PC-9 (cell line): Measurements from ENCODE around the gene HIVEP2. TPM values are rescaled to one million over a fixed set of nuclear protein-coding genes. Genes with fewer than 3 reads are reported as not detected.

Source experiments
- BruUV-seq: library from RNA; stranded (reverse); fragments of 400-500 nt; replicated peaks from 2 replicates; lab custom pipeline; 2021; lab: Mats Ljungman, UMichigan
- CTCF ChIA-PET: fragments of 300-600 bp; sonication (Branson Sonifier 250); formaldehyde crosslinking; loops from one replicate; lab custom pipeline; 2022; ENCODE audit warnings: antibody characterized with exemption; lab: Charles Lee
- POLR2A ChIA-PET: fragments of 300-600 bp; sonication (Branson Sonifier 250); formaldehyde crosslinking; loops from one replicate; lab custom pipeline; 2022; ENCODE audit warnings: antibody characterized with exemption; ENCODE audit not compliant: unreplicated experiment; lab: Charles Lee
- DNase-seq, 2 experiments: peaks; one replicate each; pipeline versions ENCODE4 v3.0.0 to v3.0.0-alpha.2; 2015 to 2022; ENCODE audit warnings: mixed read lengths in 1 of 2
- H2AFZ ChIP-seq: fragments of 200-600 bp; sonication (generic); 2 replicates; pipeline ENCODE4 v1.8.1; 2017; ENCODE audit warnings: antibody characterized with exemption
- H3F3A ChIP-seq: fragments of 200-600 bp; sonication (generic); 2 replicates; pipeline ENCODE4 v1.8.1; 2017; ENCODE audit warnings: antibody characterized with exemption, mild to moderate bottlenecking, low read depth; ENCODE audit not compliant: insufficient read depth
- H3K27ac ChIP-seq: fragments of 200-600 bp; sonication (generic); 2 replicates; pipeline ENCODE4 v1.6.1; 2016; ENCODE audit warnings: mixed run types
- H3K27me3 ChIP-seq: fragments of 200-600 bp; sonication (generic); 2 replicates; pipeline ENCODE4 v1.6.1; 2016; ENCODE audit warnings: low read depth, mixed run types; ENCODE audit not compliant: insufficient read depth
- H3K36me3 ChIP-seq: fragments of 200-600 bp; sonication (generic); 2 replicates; pipeline ENCODE4 v1.6.1; 2016; ENCODE audit warnings: low read depth, mixed run types
- H3K4me1 ChIP-seq: fragments of 200-600 bp; sonication (generic); replicated peaks from 2 replicates; pipeline ENCODE4 v1.6.1; 2016; ENCODE audit warnings: mixed run types; ENCODE audit not compliant: insufficient read depth
- H3K4me2 ChIP-seq: fragments of 200-600 bp; sonication (generic); 2 replicates; pipeline ENCODE4 v1.6.1; 2017; ENCODE audit warnings: mixed run types
- H3K4me3 ChIP-seq: fragments of 200-600 bp; sonication (generic); 2 replicates; pipeline ENCODE4 v1.6.1; 2016; ENCODE audit warnings: mixed run types
- H3K79me2 ChIP-seq: fragments of 200-600 bp; sonication (generic); 2 replicates; pipeline ENCODE4 v1.6.1; 2017; ENCODE audit warnings: low read depth, mixed run types
- H3K9me2 ChIP-seq: fragments of 200-600 bp; sonication (generic); 2 replicates; pipeline ENCODE4 v1.8.1; 2017; ENCODE audit warnings: mild to moderate bottlenecking; ENCODE audit not compliant: insufficient read depth
- H3K9me3 ChIP-seq: fragments of 200-600 bp; sonication (generic); 2 replicates; pipeline ENCODE4 v1.8.1; 2016; ENCODE audit warnings: low read depth; ENCODE audit not compliant: insufficient read depth
- H4K20me1 ChIP-seq: fragments of 200-600 bp; sonication (generic); 2 replicates; pipeline ENCODE4 v1.8.1; 2017; ENCODE audit not compliant: insufficient read depth
- EZH2 ChIP-seq: fragments of 200-600 bp; sonication (generic); IDR thresholded peaks from 2 replicates; pipeline ENCODE4 v1.8.0; 2017; ENCODE audit warnings: antibody characterized with exemption, low read depth
- intact Hi-C: fragments of 100-400 bp; cut with micrococcal nuclease; formaldehyde crosslinking; loops from one replicate; pipeline ENCODE4 v1.10.0; 2022; ENCODE audit not compliant: unreplicated experiment
- total RNA-seq: library from RNA; stranded (reverse); gene quantifications from 2 replicates; pipeline ENCODE4 v1.2.3, GENCODE V29; 2021
- TF ChIP-seq, protein P1 (sequence below): fragments of 200-600 bp; sonication (generic); conservative IDR thresholded peaks from 2 replicates; pipeline ENCODE4 v1.6.1; 2017; ENCODE audit warnings: mixed run types, antibody characterized with exemption, mild to moderate bottlenecking, moderate library complexity

HIVEP2 gene
- total RNA-seq, 1 experiment from 2014 or later = 10.3 TPM

DNA sequence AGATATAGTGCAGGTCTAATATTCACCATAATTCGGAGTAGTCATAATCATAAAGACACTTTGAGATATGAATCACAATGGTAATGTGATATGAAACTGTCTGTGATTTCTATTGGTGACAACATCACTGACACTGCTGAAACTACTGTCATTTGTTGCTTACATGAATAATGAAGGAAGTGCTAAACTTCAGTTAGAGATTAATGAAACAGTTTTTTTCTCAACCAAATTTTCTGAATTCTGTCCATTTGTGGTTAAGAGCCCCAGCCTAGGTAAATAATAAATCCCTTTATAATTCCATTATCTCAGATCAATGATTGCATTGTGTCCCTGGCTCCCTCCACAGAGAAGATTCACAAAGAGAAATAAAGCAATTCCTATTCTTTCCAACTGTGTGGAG lies 122.6 kb downstream of the HIVEP2 start:
- no peaks in the 10 kb centered on the region for H4K20me1 ChIP-seq
- no peak overlapping the region for H3K27ac ChIP-seq
- CTCF ChIA-PET = interaction anchor here (0.7 kb wide), 1 partner anchor 7 kb away, joined by 3 read pairs; no protein-coding TSS in a partner anchor
- no peak for DNase-seq
- H3K9me2 ChIP-seq = no peaks in the 10 kb centered on the region
- BruUV-seq = no TSS peak
- no peak overlapping the region for H2AFZ ChIP-seq
- POLR2A ChIA-PET = no interaction called here
- H3K4me3 ChIP-seq = no peak overlapping the region
- H3K4me1 ChIP-seq = no peaks in the 10 kb centered on the region; the same call in 1 of the 2 replicates
- H3F3A ChIP-seq = no peaks in the 10 kb centered on the region
- H3K79me2 ChIP-seq = no peaks in the 10 kb centered on the region
- H3K9me3 ChIP-seq = no peaks in the 10 kb centered on the region
- TF ChIP-seq EZH2 = no peak
- H3K27me3 ChIP-seq = no peaks in the 10 kb centered on the region
- 0 out of 2 replicates have a peak, but pooled peaks cover 6% of the 10 kb centered on the region for H3K36me3 ChIP-seq
- H3K4me2 ChIP-seq = no peak overlapping the region
- intact Hi-C loops = no loop called here

DNA sequence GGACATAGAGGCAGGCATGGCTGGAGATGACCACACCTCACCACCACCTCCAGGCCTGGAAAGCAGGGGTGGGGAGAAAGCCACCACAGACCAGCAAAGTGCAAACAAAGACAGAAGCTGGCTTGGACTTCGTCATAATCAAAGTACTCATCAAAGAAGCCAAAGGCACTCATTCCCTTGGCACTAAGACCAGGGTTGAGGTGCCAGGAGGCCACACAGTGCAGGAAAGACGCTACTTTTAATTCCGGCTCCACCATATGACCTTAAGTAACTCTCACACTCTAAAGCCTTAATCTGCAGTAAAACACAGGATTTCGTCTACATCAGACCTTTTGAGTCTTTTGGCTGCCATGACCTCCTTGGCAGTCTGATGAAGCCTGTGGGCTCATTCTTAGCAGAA lies 123.1 kb downstream of the HIVEP2 start:
- DNase-seq = no peak
- no peaks in the 10 kb centered on the region for H3K79me2 ChIP-seq
- H3K4me1 ChIP-seq = no peaks in the 10 kb centered on the region; the same call in 1 of the 2 replicates
- no peaks in the 10 kb centered on the region for H3F3A ChIP-seq
- H3K9me3 ChIP-seq = no peaks in the 10 kb centered on the region
- no TSS peak for BruUV-seq
- no peaks in the 10 kb centered on the region for H3K27me3 ChIP-seq
- no peak overlapping the region for H3K4me2 ChIP-seq
- POLR2A ChIA-PET = no interaction called here
- no peaks in the 10 kb centered on the region for H4K20me1 ChIP-seq
- H3K27ac ChIP-seq = no peak overlapping the region
- H3K36me3 ChIP-seq = 0 out of 2 replicates have a peak, but pooled peaks cover 6% of the 10 kb centered on the region
- H2AFZ ChIP-seq = no peak overlapping the region
- intact Hi-C loops = no loop called here
- no peak overlapping the region for H3K4me3 ChIP-seq
- CTCF ChIA-PET = no interaction called here
- no peak for TF ChIP-seq EZH2
- TF ChIP-seq, protein P1, sequence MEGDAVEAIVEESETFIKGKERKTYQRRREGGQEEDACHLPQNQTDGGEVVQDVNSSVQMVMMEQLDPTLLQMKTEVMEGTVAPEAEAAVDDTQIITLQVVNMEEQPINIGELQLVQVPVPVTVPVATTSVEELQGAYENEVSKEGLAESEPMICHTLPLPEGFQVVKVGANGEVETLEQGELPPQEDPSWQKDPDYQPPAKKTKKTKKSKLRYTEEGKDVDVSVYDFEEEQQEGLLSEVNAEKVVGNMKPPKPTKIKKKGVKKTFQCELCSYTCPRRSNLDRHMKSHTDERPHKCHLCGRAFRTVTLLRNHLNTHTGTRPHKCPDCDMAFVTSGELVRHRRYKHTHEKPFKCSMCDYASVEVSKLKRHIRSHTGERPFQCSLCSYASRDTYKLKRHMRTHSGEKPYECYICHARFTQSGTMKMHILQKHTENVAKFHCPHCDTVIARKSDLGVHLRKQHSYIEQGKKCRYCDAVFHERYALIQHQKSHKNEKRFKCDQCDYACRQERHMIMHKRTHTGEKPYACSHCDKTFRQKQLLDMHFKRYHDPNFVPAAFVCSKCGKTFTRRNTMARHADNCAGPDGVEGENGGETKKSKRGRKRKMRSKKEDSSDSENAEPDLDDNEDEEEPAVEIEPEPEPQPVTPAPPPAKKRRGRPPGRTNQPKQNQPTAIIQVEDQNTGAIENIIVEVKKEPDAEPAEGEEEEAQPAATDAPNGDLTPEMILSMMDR = no peak
- no peaks in the 10 kb centered on the region for H3K9me2 ChIP-seq

DNA sequence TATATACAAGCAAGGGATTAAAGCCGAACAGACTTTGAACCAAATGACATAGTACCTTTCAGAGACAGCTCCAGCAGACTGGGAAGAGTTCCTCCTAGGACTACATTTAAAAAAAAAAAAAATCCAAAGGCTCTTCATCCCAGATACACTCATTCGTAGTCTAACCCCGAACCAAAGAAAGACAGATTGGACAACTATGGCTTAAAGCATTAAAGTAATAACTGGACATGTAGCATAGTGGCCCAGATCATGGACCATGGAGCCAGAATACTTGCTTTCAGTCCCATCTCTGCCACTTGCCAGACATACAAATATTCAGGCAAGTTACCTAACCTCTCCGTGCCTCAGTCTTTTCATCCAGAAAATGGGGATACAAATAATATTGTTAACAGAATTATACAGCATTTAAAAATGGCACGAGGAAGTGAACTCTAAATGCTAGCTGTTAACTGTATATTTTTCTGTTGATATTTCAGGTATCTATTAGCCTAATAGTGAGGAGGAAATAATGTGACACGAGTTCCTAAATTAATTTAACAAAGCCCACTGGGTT lies 123.7 kb downstream of the HIVEP2 start:
- intact Hi-C loops = no loop called here
- H4K20me1 ChIP-seq = no peaks in the 10 kb centered on the region
- ChIA-PET CTCF (interaction anchor here (0.7 kb wide), 1 partner anchor 149 kb away, joined by 4 read pairs; no protein-coding TSS in a partner anchor), POLR2A (no interaction called here)
- H3K4me2 ChIP-seq = no peak overlapping the region
- no peak overlapping the region for H3K27ac ChIP-seq
- no peaks in the 10 kb centered on the region for H3K9me3 ChIP-seq
- no peaks in the 10 kb centered on the region for H3K79me2 ChIP-seq
- H3K9me2 ChIP-seq = no peaks in the 10 kb centered on the region
- H3K4me3 ChIP-seq = no peak overlapping the region
- no peaks in the 10 kb centered on the region; the same call in 1 of the 2 replicates for H3K4me1 ChIP-seq
- BruUV-seq = no TSS peak
- TF ChIP-seq EZH2 = no peak
- TF ChIP-seq, protein P1 = no peak
- H2AFZ ChIP-seq = no peak overlapping the region
- 0 out of 2 replicates have a peak, but pooled peaks cover 6% of the 10 kb centered on the region for H3K36me3 ChIP-seq
- no peak for DNase-seq
- H3F3A ChIP-seq = no peaks in the 10 kb centered on the region
- H3K27me3 ChIP-seq = no peaks in the 10 kb centered on the region
